ENCODE measurements around the gene NAV2. TPM values are rescaled to one million over a fixed set of nuclear protein-coding genes. Genes with fewer than 3 reads are reported as not detected.

Gene NAV2, protein sequence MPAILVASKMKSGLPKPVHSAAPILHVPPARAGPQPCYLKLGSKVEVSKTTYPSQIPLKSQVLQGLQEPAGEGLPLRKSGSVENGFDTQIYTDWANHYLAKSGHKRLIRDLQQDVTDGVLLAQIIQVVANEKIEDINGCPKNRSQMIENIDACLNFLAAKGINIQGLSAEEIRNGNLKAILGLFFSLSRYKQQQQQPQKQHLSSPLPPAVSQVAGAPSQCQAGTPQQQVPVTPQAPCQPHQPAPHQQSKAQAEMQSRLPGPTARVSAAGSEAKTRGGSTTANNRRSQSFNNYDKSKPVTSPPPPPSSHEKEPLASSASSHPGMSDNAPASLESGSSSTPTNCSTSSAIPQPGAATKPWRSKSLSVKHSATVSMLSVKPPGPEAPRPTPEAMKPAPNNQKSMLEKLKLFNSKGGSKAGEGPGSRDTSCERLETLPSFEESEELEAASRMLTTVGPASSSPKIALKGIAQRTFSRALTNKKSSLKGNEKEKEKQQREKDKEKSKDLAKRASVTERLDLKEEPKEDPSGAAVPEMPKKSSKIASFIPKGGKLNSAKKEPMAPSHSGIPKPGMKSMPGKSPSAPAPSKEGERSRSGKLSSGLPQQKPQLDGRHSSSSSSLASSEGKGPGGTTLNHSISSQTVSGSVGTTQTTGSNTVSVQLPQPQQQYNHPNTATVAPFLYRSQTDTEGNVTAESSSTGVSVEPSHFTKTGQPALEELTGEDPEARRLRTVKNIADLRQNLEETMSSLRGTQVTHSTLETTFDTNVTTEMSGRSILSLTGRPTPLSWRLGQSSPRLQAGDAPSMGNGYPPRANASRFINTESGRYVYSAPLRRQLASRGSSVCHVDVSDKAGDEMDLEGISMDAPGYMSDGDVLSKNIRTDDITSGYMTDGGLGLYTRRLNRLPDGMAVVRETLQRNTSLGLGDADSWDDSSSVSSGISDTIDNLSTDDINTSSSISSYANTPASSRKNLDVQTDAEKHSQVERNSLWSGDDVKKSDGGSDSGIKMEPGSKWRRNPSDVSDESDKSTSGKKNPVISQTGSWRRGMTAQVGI (N-terminal part only)
- 21.4 and 24.5 TPM in 2 replicates for total RNA-seq

GRCh38 chr11:19712281-19713195, at the start of gene NAV2:
NAV2 (plus strand) TSS chr11:19712837; CDS start chr11:19713696, 859 bp downstream.

DNA sequence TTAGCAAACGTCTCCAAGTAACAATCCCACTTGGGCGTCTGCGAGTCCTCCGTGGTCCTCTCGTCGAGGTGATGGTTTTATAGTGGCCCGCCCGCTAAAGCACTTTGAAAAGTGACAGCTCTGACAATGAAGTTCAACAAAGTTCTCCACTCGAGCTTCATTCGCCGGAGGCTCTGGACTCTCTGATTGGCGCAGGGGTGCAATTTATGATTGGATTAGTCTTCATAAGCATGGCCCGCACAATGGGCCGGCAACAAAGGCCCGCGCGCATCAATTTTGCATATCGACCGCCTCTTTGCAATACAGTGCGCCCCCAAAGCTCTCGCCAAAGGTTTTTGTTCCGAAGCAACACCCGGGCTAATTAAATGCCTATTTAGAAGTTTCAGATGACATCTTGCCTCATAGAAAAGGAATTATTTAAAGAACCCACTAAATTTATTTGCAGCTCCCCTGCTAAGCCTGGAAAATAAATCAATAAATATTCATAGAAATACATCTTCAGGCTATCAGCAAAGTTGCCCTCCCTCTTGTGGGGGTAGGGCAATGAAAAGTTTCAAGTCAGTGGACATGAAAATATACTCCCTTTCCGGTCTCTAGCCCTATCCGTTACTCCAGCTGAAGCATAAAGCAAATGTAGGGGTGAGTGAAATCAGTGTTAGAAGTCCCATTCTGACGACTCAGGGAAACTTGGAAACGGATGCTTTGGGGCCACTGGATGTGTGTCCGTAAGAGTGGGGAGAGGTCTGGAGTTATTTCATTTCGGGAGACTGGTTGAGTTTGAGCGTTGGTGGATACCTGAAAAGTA, 448.0 kb downstream of the NAV2 start, which contains the start of gene DBX1:
DBX1 (minus strand) TSS at position 51 of the 805 bp plus-strand sequence. CDS start 151 bp downstream, outside the sequence.

Data from airway epithelial cell (primary cell).